ENCODE measurements around the gene C4orf33.

C4orf33 gene

GRCh38 chr4:129144755-129145206 lies 48.8 kb downstream of the C4orf33 start:
- no peak for DNase-seq
- no peak for TF ChIP-seq GATA1 (IDR thresholded peaks at IDR 0.05; ENCODE audit: low read depth, low read length)
- TF ChIP-seq POLR2A (IDR thresholded peaks at IDR 0.05; ENCODE audit: low read length) = no peak

- no peak for DNase-seq
- TF ChIP-seq POLR2A (IDR thresholded peaks at IDR 0.05; ENCODE audit: low read length) = no peak
These were observed 49.3 kb downstream of the C4orf33 start for GRCh38 chr4:129145222-129145730.

- no peak for DNase-seq
- TF ChIP-seq GATA1 (IDR thresholded peaks at IDR 0.05; ENCODE audit: low read depth, low read length) (no peak), POLR2A (IDR thresholded peaks at IDR 0.05; ENCODE audit: low read length) (no peak)
These were observed 50.7 kb downstream of the C4orf33 start for GRCh38 chr4:129146639-129147038.

GRCh38 chr4:129148892-129149291 lies 52.9 kb downstream of the C4orf33 start:
- TF ChIP-seq POLR2A (IDR thresholded peaks at IDR 0.05; ENCODE audit: low read length) = no peak
- no peak for TF ChIP-seq GATA1 (IDR thresholded peaks at IDR 0.05; ENCODE audit: low read depth, low read length)
- DNase-seq = no peak

- DNase-seq = no peak
These were observed 54.0 kb downstream of the C4orf33 start for GRCh38 chr4:129149906-129150305.

GRCh38 chr4:129152350-129152749 lies 56.4 kb downstream of the C4orf33 start:
- TF ChIP-seq POLR2A (IDR thresholded peaks at IDR 0.05; ENCODE audit: low read length) = no peak
- TF ChIP-seq GATA1 (IDR thresholded peaks at IDR 0.05; ENCODE audit: low read depth, low read length) = no peak
- no peak for DNase-seq

More at GRCh38 chr4:129149906-129150305, 54.0 kb downstream of the C4orf33 start:
- TF ChIP-seq GATA1 (IDR thresholded peaks at IDR 0.05; ENCODE audit: low read depth, low read length) = no peak
- no peak for TF ChIP-seq POLR2A (IDR thresholded peaks at IDR 0.05; ENCODE audit: low read length)

GRCh38 chr4:129153700-129154099 lies 57.7 kb downstream of the C4orf33 start:
- no peak for DNase-seq
- TF ChIP-seq GATA1 (IDR thresholded peaks at IDR 0.05; ENCODE audit: low read depth, low read length) (no peak), POLR2A (IDR thresholded peaks at IDR 0.05; ENCODE audit: low read length) (no peak)

- no peak for TF ChIP-seq POLR2A (IDR thresholded peaks at IDR 0.05; ENCODE audit: low read length)
- TF ChIP-seq GATA1 (IDR thresholded peaks at IDR 0.05; ENCODE audit: low read depth, low read length) = no peak
- no peak for DNase-seq
These were observed 66.5 kb downstream of the C4orf33 start for GRCh38 chr4:129162450-129162849.

- TF ChIP-seq GATA1 (IDR thresholded peaks at IDR 0.05; ENCODE audit: low read depth, low read length) (no peak), POLR2A (IDR thresholded peaks at IDR 0.05; ENCODE audit: low read length) (no peak)
- DNase-seq = no peak
These were observed 67.5 kb downstream of the C4orf33 start for GRCh38 chr4:129163427-129163826.

- TF ChIP-seq GATA1 (IDR thresholded peaks at IDR 0.05; ENCODE audit: low read depth, low read length) (no peak), POLR2A (IDR thresholded peaks at IDR 0.05; ENCODE audit: low read length) (no peak)
- no peak for DNase-seq
These were observed 68.3 kb downstream of the C4orf33 start for GRCh38 chr4:129164243-129164642.
